Tibial artery (tissue), 4 donors: ENCODE results near the gene WDR86.

ENCODE experiments used
- DNase-seq, 2 donors: peaks; one replicate each; pipeline ENCODE4 v3.0.0-alpha.2; 2019
- H3K27ac ChIP-seq, 2 donors: fragments of 200-600 bp; sonication (generic) in 1 of 2; 1 replicate in 1 of 2; 2 replicates in 1 of 2; pipeline ENCODE4 v1.5.1; 2018 to 2019; ENCODE audit warnings: mild to moderate bottlenecking in 1 of 2
- H3K27me3 ChIP-seq, 2 donors: fragments of 200-600 bp; sonication (generic) in 1 of 2; one replicate each; pipeline versions ENCODE4 v1.5.1 to v1.6.0; 2016 to 2019
- H3K36me3 ChIP-seq, 3 donors: fragments of 200-600 bp; sonication (generic) in 2 of 3; one replicate each; pipeline ENCODE4 v1.5.1; 2016 to 2019; ENCODE audit warnings: mild to moderate bottlenecking in 2 of 3
- H3K4me1 ChIP-seq, 4 donors: fragments of 200-600 bp; sonication (generic) in 2 of 4; 1 replicate in 3 of 4; 2 replicates in 1 of 4; pipeline ENCODE4 v1.5.1; 2016 to 2019
- H3K4me3 ChIP-seq, 2 donors: fragments of 200-600 bp; sonication (generic) in 1 of 2; 1 replicate in 1 of 2; 2 replicates in 1 of 2; pipeline ENCODE4 v1.5.1; 2018 to 2019; ENCODE audit warnings: mild to moderate bottlenecking in 2 of 2
- H3K9me3 ChIP-seq, 3 donors: fragments of 200-600 bp; sonication (generic) in 1 of 3; one replicate each; pipeline ENCODE4 v1.5.1; 2016 to 2019
- intact Hi-C: fragments of 100-400 bp; cut with DNase I; formaldehyde crosslinking; loops from one replicate; pipeline ENCODE4 v1.15.0; 2023; ENCODE audit warnings: low total_unique reads
- TF ChIP-seq, protein P1 (sequence below), 2 experiments: fragments of 200-600 bp in 1 of 2; fragments of 450-650 bp in 1 of 2; IDR thresholded peaks; one replicate each; pipeline ENCODE4 v1.5.1; 2017 to 2019; ENCODE audit warnings: antibody characterized with exemption in 2 of 2, mild to moderate bottlenecking in 1 of 2, moderate library complexity in 1 of 2

The WDR86 gene

DNA sequence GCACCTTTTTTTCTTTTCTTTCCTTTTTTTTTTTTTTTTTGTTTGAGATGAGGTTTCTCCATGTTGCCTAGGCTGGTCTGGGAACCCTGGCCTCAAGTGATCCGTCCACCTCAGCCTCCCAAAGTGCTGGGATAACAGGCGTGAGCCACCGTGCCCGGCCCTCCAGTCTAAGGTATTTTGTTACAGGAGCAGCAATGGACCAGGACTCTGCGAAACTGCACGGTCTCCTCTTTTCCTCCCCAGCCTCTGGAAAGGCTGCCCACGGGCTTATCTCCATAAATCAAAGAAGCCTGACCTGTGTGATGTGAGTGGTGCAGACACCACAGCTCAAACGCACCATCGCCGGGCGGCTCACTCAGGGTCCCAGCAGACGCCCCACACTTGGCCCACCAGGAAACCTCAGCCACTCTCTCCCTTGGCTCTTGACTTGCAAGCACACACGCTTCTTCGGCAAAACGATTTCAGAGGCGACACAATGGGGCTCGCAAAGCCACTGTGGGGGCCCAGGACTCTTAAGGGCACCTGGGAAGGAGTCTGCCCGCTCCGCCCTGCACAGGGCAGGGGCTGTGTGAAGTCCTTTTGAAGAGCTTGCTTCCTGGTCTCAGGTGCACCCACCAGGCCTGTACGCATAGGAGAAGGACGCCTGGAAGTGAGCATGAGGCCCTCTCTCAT lies 20.6 kb downstream of the WDR86 start:
- TF ChIP-seq, protein P1, sequence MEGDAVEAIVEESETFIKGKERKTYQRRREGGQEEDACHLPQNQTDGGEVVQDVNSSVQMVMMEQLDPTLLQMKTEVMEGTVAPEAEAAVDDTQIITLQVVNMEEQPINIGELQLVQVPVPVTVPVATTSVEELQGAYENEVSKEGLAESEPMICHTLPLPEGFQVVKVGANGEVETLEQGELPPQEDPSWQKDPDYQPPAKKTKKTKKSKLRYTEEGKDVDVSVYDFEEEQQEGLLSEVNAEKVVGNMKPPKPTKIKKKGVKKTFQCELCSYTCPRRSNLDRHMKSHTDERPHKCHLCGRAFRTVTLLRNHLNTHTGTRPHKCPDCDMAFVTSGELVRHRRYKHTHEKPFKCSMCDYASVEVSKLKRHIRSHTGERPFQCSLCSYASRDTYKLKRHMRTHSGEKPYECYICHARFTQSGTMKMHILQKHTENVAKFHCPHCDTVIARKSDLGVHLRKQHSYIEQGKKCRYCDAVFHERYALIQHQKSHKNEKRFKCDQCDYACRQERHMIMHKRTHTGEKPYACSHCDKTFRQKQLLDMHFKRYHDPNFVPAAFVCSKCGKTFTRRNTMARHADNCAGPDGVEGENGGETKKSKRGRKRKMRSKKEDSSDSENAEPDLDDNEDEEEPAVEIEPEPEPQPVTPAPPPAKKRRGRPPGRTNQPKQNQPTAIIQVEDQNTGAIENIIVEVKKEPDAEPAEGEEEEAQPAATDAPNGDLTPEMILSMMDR (IDR thresholded peaks at IDR 0.05): no peak
- Histone ChIP-seq H3K4me3 (no peak overlapping the region), H3K27me3 (peaks cover 0 to 17% of the 10 kb centered on the region in 2 donors), H3K9me3 (no peaks in the 10 kb centered on the region), H3K4me1 (peaks cover 0 to 21% (median 15%) of the 10 kb centered on the region in 4 donors), H3K36me3 (no peaks in the 10 kb centered on the region), H3K27ac (no peak overlapping the region)
- intact Hi-C loops: no loop called here
- no peak for DNase-seq

DNA sequence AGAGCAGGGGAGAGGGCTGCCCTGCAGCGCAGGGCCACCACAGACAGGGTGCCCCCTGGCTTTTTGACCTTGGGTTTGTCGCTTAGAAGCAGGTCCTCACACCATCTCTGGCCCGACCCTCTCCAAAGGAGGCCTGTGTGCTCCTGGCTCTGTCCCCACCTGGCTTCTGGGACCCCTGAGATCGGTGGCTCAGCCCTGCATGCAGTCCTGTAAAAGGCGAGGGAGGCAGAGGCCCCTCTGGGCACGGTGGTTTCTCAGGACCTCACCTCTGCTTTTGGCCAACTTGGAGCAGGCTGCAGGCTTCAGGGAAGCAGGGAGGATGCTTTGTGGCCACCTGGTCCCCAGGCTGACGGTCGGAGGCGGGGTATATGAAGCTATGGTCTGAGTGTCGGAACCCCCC lies 21.4 kb downstream of the WDR86 start:
- no peaks in the 10 kb centered on the region for H3K9me3 ChIP-seq
- no peak overlapping the region for H3K4me3 ChIP-seq
- peaks cover 0 to 21% (median 15%) of the 10 kb centered on the region in 4 donors for H3K4me1 ChIP-seq
- H3K36me3 ChIP-seq: no peaks in the 10 kb centered on the region
- H3K27me3 ChIP-seq: peaks cover 0 to 10% of the 10 kb centered on the region in 2 donors
- TF ChIP-seq, protein P1 (IDR thresholded peaks at IDR 0.05): no peak
- no peak overlapping the region for H3K27ac ChIP-seq
- intact Hi-C loops: no loop called here
- DNase-seq: no peak

DNA sequence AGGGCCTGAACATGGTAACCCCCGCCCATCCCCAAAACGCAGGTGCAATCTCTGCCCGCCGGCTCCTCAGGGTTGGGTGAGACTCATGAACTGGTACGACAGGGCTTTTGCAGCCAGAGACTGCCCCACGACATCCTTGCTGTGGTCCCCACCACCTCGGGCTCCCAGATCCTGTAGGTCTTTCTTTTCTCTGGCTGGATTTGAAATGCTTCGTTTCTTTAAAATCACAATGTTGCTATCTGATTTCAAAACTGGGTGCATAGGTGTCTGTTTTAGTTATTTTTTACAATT lies 21.9 kb downstream of the WDR86 start:
- TF ChIP-seq, protein P1 (IDR thresholded peaks at IDR 0.05): no peak
- H3K4me3 ChIP-seq: no peak overlapping the region
- intact Hi-C loops: no loop called here
- no peak overlapping the region for H3K27ac ChIP-seq
- H3K27me3 ChIP-seq: peaks cover 0 to 5% of the 10 kb centered on the region in 2 donors
- no peaks in the 10 kb centered on the region for H3K9me3 ChIP-seq
- no peaks in the 10 kb centered on the region for H3K36me3 ChIP-seq
- DNase-seq: no peak
- peaks cover 0 to 21% (median 15%) of the 10 kb centered on the region in 4 donors for H3K4me1 ChIP-seq

DNA sequence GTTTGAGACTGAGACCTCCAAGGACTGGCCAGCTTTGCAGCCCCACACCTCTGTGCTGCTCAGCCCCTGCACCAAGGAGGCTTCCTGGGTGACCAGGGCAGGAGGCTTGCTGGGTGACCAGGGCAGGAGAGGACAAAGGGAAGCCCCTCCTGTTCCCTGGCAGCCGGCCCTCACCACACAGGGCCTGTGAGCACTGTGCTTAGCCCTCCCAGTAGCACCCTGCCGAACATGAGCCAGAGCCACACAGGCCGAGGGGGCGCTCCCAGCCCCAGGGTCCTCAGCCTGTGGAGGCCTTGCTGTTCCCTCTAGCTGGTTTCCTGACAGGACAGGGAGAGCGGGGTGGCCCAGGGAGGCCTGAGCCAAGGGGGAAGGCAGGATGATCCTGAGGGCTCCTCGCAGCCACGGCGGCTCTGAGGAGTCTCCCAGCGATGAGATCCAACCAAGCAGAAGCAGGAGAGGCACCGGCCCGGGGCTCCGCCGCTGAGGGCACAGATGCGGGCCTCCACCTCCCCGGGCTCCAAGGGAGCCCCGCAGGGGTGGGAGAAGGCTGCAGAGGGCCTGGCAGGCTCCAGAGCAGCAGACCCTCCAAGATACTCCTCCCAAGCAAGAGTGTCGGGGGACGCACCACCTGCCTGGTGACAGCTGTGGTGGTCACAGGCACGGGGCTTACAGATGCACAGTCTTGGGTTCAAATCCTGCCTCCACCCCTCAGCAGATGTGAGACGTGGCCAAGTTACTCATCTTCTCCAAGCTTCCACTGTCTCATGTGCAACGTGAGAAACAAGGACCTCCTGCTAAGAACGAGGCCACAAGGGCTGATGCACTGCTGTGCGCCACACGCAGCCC lies 22.5 kb downstream of the WDR86 start:
- H3K4me3 ChIP-seq: no peak overlapping the region
- TF ChIP-seq, protein P1 (IDR thresholded peaks at IDR 0.05): no peak
- H3K27me3 ChIP-seq: peaks cover 0 to 9% of the 10 kb centered on the region in 2 donors
- intact Hi-C loops: no loop called here
- H3K36me3 ChIP-seq: no peaks in the 10 kb centered on the region
- H3K9me3 ChIP-seq: no peaks in the 10 kb centered on the region
- H3K4me1 ChIP-seq: peaks cover 0 to 22% (median 15%) of the 10 kb centered on the region in 4 donors
- no peak for DNase-seq
- no peak overlapping the region for H3K27ac ChIP-seq

DNA sequence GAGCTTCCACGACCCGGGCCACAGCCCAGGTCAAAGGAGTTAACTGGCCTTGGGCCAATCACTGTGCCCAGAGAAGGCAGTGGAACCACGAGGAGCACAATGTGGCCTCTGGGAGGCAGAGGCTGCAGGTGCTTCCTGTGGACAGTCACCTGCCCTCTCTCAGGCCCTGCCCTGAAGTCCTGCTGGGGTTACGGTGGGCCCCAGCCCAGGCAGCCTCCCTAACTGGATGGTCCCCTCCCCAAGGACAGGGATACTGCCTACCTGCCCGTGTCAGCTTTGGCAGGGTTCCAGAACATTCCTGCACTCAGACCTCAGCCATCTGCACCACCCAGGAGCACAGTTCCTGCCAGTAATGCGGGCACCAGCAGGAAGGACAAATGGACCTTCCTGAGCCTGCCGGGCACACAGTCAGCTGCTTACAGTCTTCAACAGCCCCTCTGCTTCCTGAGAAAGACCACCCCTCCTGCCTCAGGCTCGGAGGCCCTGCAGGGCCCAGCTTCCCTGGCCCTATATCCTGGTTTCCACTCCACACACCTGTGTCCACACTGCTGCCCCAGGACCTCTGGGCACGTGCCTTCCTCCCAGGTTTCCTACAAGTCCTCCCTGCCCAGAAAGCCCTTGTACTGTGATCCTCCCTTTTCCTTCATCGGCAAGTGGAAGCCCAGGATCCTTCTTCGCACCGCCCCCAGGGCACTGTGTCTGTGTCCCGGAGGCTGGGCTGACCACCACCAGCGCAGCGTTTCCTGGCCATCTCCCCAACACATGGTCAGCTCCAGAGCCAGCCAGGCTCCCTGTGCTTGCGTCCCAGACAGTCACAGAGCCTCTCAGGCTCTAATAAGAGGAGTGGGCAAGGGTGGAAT lies 23.3 kb downstream of the WDR86 start:
- peaks cover 0 to 30% (median 22%) of the 10 kb centered on the region in 4 donors for H3K4me1 ChIP-seq
- H3K36me3 ChIP-seq: no peaks in the 10 kb centered on the region
- no peak for DNase-seq
- TF ChIP-seq, protein P1 (IDR thresholded peaks at IDR 0.05): no peak
- peaks cover 0 to 17% of the 10 kb centered on the region in 2 donors for H3K27me3 ChIP-seq
- H3K9me3 ChIP-seq: no peaks in the 10 kb centered on the region
- H3K27ac ChIP-seq: peak overlapping the region; percentile 66 to 67
- intact Hi-C loops: no loop called here
- H3K4me3 ChIP-seq: no peak overlapping the region
